ENCODE data around the gene IPO5.
A peak's percentile ranks its signal among the peaks of the same experiment; 100 is the strongest.

IPO5 gene

GRCh38 chr13:97971519-97971918 lies 18.0 kb downstream of the IPO5 start:
- H3K4me2 ChIP-seq (ENCODE audit: insufficient read depth, low read length), result no peak overlapping the region
- H3K9me3 ChIP-seq (ENCODE audit: insufficient read depth, low read length, severe bottlenecking), result no peaks in the 10 kb centered on the region
- ATAC-seq (ENCODE audit: insufficient read depth, low read depth), result no peak
- H3K4me3 ChIP-seq (ENCODE audit: low read depth in 1 of 2, low read length in 2 of 2), result no peak overlapping the region
- no peaks in the 10 kb centered on the region for H3K36me3 ChIP-seq (ENCODE audit: insufficient read depth, low read length)
- peaks cover 4% of the 10 kb centered on the region for H3K27me3 ChIP-seq (ENCODE audit: insufficient read depth, low read length, poor library complexity)
- DNase-seq, result no peak
- no peaks in the 10 kb centered on the region for H4K20me1 ChIP-seq (ENCODE audit: insufficient read depth, low read length)
- TF ChIP-seq EZH2 (IDR thresholded peaks at IDR 0.05; ENCODE audit: borderline replicate concordance, low read depth, low read length, severe bottlenecking) (no peak), CTCF (IDR thresholded peaks at IDR 0.05; ENCODE audit: borderline replicate concordance, extremely low read depth, low read length, poor library complexity, severe bottlenecking) (no peak)
- no peak overlapping the region for H2AFZ ChIP-seq (ENCODE audit: low read depth, low read length)
- H3K79me2 ChIP-seq (ENCODE audit: insufficient read depth, low read length), result peaks cover 8% of the 10 kb centered on the region
- H3K9ac ChIP-seq (ENCODE audit: low read depth, low read length), result no peak overlapping the region
- H3K4me1 ChIP-seq (ENCODE audit: insufficient read depth, low read length), result peaks cover 6% of the 10 kb centered on the region
- H3K27ac ChIP-seq (ENCODE audit: low read length), result no peak overlapping the region

GRCh38 chr13:97974773-97975172 lies 21.3 kb downstream of the IPO5 start:
- no peak for DNase-seq
- no peaks in the 10 kb centered on the region for H3K9me3 ChIP-seq (ENCODE audit: insufficient read depth, low read length, severe bottlenecking)
- H3K27ac ChIP-seq (ENCODE audit: low read length), result no peak overlapping the region
- peaks cover 41% of the 10 kb centered on the region for H3K79me2 ChIP-seq (ENCODE audit: insufficient read depth, low read length)
- H3K27me3 ChIP-seq (ENCODE audit: insufficient read depth, low read length, poor library complexity), result peaks cover 4% of the 10 kb centered on the region
- H3K4me1 ChIP-seq (ENCODE audit: insufficient read depth, low read length), result peaks cover 31% of the 10 kb centered on the region
- no peak overlapping the region for H3K9ac ChIP-seq (ENCODE audit: low read depth, low read length)
- no peak for ATAC-seq (ENCODE audit: insufficient read depth, low read depth)
- no peak for TF ChIP-seq EZH2 (IDR thresholded peaks at IDR 0.05; ENCODE audit: borderline replicate concordance, low read depth, low read length, severe bottlenecking)
- TF ChIP-seq CTCF (IDR thresholded peaks at IDR 0.05; ENCODE audit: borderline replicate concordance, extremely low read depth, low read length, poor library complexity, severe bottlenecking), result no peak
- peaks cover 23% of the 10 kb centered on the region; the same call in 1 of the 2 replicates for H4K20me1 ChIP-seq (ENCODE audit: insufficient read depth, low read length)
- peaks cover 2% of the 10 kb centered on the region; the same call in 1 of the 2 replicates for H3K36me3 ChIP-seq (ENCODE audit: insufficient read depth, low read length)
- no peak overlapping the region for H2AFZ ChIP-seq (ENCODE audit: low read depth, low read length)
- no peak overlapping the region for H3K4me2 ChIP-seq (ENCODE audit: insufficient read depth, low read length)
- H3K4me3 ChIP-seq (ENCODE audit: low read depth in 1 of 2, low read length in 2 of 2), result no peak overlapping the region

- Histone ChIP-seq H3K9ac (ENCODE audit: low read depth, low read length) (peak overlapping the region; percentile 90), H2AFZ (ENCODE audit: low read depth, low read length) (peak overlapping the region; percentile 95), H3K4me3 (ENCODE audit: low read depth in 1 of 2, low read length in 2 of 2) (peak overlapping the region; percentile 62 to 87), H3K27ac (ENCODE audit: low read length) (peak overlapping the region; percentile 87), H3K9me3 (ENCODE audit: insufficient read depth, low read length, severe bottlenecking) (no peaks in the 10 kb centered on the region), H3K4me1 (ENCODE audit: insufficient read depth, low read length) (peaks cover 37% of the 10 kb centered on the region), H3K79me2 (ENCODE audit: insufficient read depth, low read length) (peaks cover 47% of the 10 kb centered on the region), H3K4me2 (ENCODE audit: insufficient read depth, low read length) (peak overlapping the region; percentile 95), H3K36me3 (ENCODE audit: insufficient read depth, low read length) (peaks cover 6% of the 10 kb centered on the region; the same call in 1 of the 2 replicates), H4K20me1 (ENCODE audit: insufficient read depth, low read length) (peaks cover 29% of the 10 kb centered on the region; the same call in 1 of the 2 replicates), H3K27me3 (ENCODE audit: insufficient read depth, low read length, poor library complexity) (peaks cover 4% of the 10 kb centered on the region)
- DNase-seq (no peak), ATAC-seq (ENCODE audit: insufficient read depth, low read depth) (no peak)
- TF ChIP-seq CTCF (IDR thresholded peaks at IDR 0.05; ENCODE audit: borderline replicate concordance, extremely low read depth, low read length, poor library complexity, severe bottlenecking) (no peak), EZH2 (IDR thresholded peaks at IDR 0.05; ENCODE audit: borderline replicate concordance, low read depth, low read length, severe bottlenecking) (no peak)
Observed at GRCh38 chr13:97975280-97975847, 21.9 kb downstream of the IPO5 start.
